K562 (cell line): ENCODE data around the gene MXRA7. TPM values are rescaled to one million over a fixed set of nuclear protein-coding genes. Genes with fewer than 3 reads are reported as not detected.

Experiments
- BCOR ChIP-seq: fragments of 450-650 bp; IDR thresholded peaks from 2 replicates; pipeline ENCODE4 v1.6.1; 2016
- LARP7 ChIP-seq: fragments of 450-650 bp; IDR thresholded peaks from 2 replicates; pipeline ENCODE4 v1.6.1; 2016
- MEF2D ChIP-seq: conservative IDR thresholded peaks from 2 replicates; pipeline ENCODE4 v1.6.1; 2016; ENCODE audit warnings: low read depth, missing genetic modification characterization, missing compliant biosample characterization
- NCOA6 ChIP-seq: fragments of 450-650 bp; IDR thresholded peaks from 2 replicates; pipeline ENCODE4 v1.6.1; 2017; ENCODE audit warnings: mild to moderate bottlenecking
- POLR3A ChIP-seq: IDR thresholded peaks from 2 replicates; pipeline ENCODE4 v1.6.1; 2011; ENCODE audit warnings: borderline replicate concordance, mild to moderate bottlenecking, moderate library complexity; ENCODE audit not compliant: insufficient read length, insufficient read depth; ENCODE audit errors: extremely low read depth
- STAT5A ChIP-seq: IDR thresholded peaks from 2 replicates; pipeline ENCODE4 v1.6.1; 2012; ENCODE audit warnings: low read length, inconsistent platforms, borderline replicate concordance
- TAF9B ChIP-seq: fragments of 450-650 bp; IDR thresholded peaks from 2 replicates; pipeline ENCODE4 v1.6.1; 2018; ENCODE audit warnings: mild to moderate bottlenecking; ENCODE audit not compliant: partially characterized antibody
- THRAP3 ChIP-seq: fragments of 450-650 bp; IDR thresholded peaks from 2 replicates; pipeline ENCODE4 v1.6.1; 2016; ENCODE audit warnings: mild to moderate bottlenecking, inconsistent platforms, borderline replicate concordance
- TSHZ1 ChIP-seq: fragments of 250-450 bp; sonication (Bioruptor Pico); IDR thresholded peaks from 2 replicates; pipeline ENCODE4 v1.4.0; 2020; ENCODE audit warnings: mild to moderate bottlenecking, moderate library complexity
- ZNF121 ChIP-seq: sonication (generic); formaldehyde crosslinking; conservative IDR thresholded peaks from 2 replicates; pipeline ENCODE4 v1.8.0; 2022; ENCODE audit warnings: missing genetic modification reagents
- ZNF551 ChIP-seq: fragments of 250-450 bp; sonication (Bioruptor Pico); IDR thresholded peaks from 2 replicates; pipeline ENCODE4 v1.5.0; 2021; ENCODE audit warnings: mild to moderate bottlenecking, moderate library complexity
- ZNF592 ChIP-seq: fragments of 450-650 bp; IDR thresholded peaks from 2 replicates; pipeline ENCODE4 v1.6.1; 2017; ENCODE audit warnings: antibody characterized with exemption, mild to moderate bottlenecking
- polyA plus RNA-seq, 8 experiments: library from polyadenylated mRNA; depleted of rRNA in 4 of 8; stranded (reverse) in 5 of 8; unstranded in 3 of 8; fragments of >200 nt; fragmentation: Nextera tagmentation in 2 of 8; fragmentation: Illumina TruSeq in 1 of 8; extraction: Ambion mirVana in 2 of 8; extraction: Trizol in 1 of 8; gene quantifications; 2 replicates each; pipeline versions ENCODE4 v1.2.1 to v1.2.3, GENCODE V29; 2011 to 2014; ENCODE audit warnings: inconsistent platforms in 1 of 8, missing spikeins in 1 of 8
- total RNA-seq, 7 experiments: library from RNA; depleted of rRNA in 6 of 7; stranded (reverse); fragments of >200 nt in 6 of 7; fragmentation: Illumina TruSeq in 2 of 7; extraction: Trizol in 2 of 7; gene quantifications; 2 replicates each; pipeline versions ENCODE4 v1.2.1 to v1.2.3, GENCODE V29; 2011 to 2021; ENCODE audit warnings: low replicate concordance in 1 of 7
- TF ChIP-seq, protein P1 (sequence below): fragments of 250-450 bp; sonication (Bioruptor Pico); IDR thresholded peaks from 2 replicates; pipeline ENCODE4 v1.4.0; 2020; ENCODE audit warnings: mild to moderate bottlenecking, moderate library complexity, borderline replicate concordance
- TF ChIP-seq, protein P2 (sequence below), 2 experiments: fragments of 200-800 bp in 1 of 2; sonication (Bioruptor generic) in 1 of 2; sonication (generic) in 1 of 2; formaldehyde crosslinking in 1 of 2; IDR thresholded peaks in 1 of 2; conservative IDR thresholded peaks in 1 of 2; 2 replicates each; pipeline versions ENCODE4 v1.5.0 to v1.6.1; 2016 to 2020; ENCODE audit warnings: missing compliant biosample characterization in 1 of 2, missing genetic modification characterization in 1 of 2, missing genetic modification reagents in 1 of 2

Gene MXRA7
- total and polyA plus RNA-seq, 9 of the 15 experiments (the other 6 are each of a cell fraction or from before 2014, with no cell fraction given) = 2.6 to 38.4 (median 14.3) TPM

- TF ChIP-seq ZNF592 (no peak), THRAP3 (no peak), ZNF551 (CRISPR knock-in tag) (no peak), BCOR (peak; percentile 12; the same call in 1 of the 2 replicates), NCOA6 (no peak; the same call in 1 of the 2 replicates), LARP7 (peak; percentile 80; the same call in 1 of the 2 replicates), ZNF121 (CRISPR knock-in tag) (no peak), POLR3A (no peak), MEF2D (no peak), TAF9B (no peak), TSHZ1 (CRISPR knock-in tag) (no peak), STAT5A (no peak)
- TF ChIP-seq, protein P1, sequence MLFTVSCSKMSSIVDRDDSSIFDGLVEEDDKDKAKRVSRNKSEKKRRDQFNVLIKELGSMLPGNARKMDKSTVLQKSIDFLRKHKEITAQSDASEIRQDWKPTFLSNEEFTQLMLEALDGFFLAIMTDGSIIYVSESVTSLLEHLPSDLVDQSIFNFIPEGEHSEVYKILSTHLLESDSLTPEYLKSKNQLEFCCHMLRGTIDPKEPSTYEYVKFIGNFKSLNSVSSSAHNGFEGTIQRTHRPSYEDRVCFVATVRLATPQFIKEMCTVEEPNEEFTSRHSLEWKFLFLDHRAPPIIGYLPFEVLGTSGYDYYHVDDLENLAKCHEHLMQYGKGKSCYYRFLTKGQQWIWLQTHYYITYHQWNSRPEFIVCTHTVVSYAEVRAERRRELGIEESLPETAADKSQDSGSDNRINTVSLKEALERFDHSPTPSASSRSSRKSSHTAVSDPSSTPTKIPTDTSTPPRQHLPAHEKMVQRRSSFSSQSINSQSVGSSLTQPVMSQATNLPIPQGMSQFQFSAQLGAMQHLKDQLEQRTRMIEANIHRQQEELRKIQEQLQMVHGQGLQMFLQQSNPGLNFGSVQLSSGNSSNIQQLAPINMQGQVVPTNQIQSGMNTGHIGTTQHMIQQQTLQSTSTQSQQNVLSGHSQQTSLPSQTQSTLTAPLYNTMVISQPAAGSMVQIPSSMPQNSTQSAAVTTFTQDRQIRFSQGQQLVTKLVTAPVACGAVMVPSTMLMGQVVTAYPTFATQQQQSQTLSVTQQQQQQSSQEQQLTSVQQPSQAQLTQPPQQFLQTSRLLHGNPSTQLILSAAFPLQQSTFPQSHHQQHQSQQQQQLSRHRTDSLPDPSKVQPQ = no peak
- TF ChIP-seq, protein P2, sequence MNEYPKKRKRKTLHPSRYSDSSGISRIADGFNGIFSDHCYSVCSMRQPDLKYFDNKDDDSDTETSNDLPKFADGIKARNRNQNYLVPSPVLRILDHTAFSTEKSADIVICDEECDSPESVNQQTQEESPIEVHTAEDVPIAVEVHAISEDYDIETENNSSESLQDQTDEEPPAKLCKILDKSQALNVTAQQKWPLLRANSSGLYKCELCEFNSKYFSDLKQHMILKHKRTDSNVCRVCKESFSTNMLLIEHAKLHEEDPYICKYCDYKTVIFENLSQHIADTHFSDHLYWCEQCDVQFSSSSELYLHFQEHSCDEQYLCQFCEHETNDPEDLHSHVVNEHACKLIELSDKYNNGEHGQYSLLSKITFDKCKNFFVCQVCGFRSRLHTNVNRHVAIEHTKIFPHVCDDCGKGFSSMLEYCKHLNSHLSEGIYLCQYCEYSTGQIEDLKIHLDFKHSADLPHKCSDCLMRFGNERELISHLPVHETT (CRISPR knock-in tag; conservative IDR thresholded peaks at IDR 0.05 in 1 of 2, IDR thresholded peaks at IDR 0.05 in 1 of 2) = peak in 1 of 2 experiments; percentile 71; a peak in 1 of 4 replicates
These were observed 27.1 kb upstream of the MXRA7 start, which contains the start of gene MFSD11 (continued) for GRCh38 chr17:76737676-76738467.
